ENCODE results near the gene CCDC51.
A peak's percentile ranks its signal among the peaks of the same experiment; 100 is the strongest.

The CCDC51 gene

DNA sequence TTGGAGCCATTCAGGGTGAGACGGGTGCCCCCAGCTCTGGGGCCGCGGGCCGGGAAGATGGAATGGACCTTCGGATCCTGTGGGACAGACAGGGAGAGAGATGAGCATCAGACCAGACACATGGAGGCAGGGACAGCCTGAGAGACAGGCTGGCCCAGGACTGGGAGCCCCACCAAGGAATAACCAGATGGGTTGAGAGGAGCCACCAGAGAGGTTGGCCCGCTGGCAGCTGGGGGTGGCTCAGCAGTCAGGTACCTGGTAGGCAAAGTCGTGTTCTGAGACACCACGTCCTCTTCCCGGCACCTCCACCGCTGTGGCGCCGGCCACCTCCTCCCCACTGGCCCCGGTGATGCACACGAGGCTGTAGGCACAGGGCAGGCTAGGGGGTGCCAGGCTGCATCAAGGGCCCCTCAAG lies 23.8 kb downstream of the CCDC51 start:
- in situ Hi-C loops (cut with HindIII; ENCODE audit: low sequenced_read_pairs) = no loop called here
- TF ChIP-seq, protein P1, sequence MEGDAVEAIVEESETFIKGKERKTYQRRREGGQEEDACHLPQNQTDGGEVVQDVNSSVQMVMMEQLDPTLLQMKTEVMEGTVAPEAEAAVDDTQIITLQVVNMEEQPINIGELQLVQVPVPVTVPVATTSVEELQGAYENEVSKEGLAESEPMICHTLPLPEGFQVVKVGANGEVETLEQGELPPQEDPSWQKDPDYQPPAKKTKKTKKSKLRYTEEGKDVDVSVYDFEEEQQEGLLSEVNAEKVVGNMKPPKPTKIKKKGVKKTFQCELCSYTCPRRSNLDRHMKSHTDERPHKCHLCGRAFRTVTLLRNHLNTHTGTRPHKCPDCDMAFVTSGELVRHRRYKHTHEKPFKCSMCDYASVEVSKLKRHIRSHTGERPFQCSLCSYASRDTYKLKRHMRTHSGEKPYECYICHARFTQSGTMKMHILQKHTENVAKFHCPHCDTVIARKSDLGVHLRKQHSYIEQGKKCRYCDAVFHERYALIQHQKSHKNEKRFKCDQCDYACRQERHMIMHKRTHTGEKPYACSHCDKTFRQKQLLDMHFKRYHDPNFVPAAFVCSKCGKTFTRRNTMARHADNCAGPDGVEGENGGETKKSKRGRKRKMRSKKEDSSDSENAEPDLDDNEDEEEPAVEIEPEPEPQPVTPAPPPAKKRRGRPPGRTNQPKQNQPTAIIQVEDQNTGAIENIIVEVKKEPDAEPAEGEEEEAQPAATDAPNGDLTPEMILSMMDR (IDR thresholded peaks at IDR 0.05; ENCODE audit: low read depth, low read length) = no peak
- H3K4me3 ChIP-seq (ENCODE audit: low read depth, low read length) = no peak overlapping the region
- no peak for DNase-seq (ENCODE audit: low read depth, low spot score)

DNA sequence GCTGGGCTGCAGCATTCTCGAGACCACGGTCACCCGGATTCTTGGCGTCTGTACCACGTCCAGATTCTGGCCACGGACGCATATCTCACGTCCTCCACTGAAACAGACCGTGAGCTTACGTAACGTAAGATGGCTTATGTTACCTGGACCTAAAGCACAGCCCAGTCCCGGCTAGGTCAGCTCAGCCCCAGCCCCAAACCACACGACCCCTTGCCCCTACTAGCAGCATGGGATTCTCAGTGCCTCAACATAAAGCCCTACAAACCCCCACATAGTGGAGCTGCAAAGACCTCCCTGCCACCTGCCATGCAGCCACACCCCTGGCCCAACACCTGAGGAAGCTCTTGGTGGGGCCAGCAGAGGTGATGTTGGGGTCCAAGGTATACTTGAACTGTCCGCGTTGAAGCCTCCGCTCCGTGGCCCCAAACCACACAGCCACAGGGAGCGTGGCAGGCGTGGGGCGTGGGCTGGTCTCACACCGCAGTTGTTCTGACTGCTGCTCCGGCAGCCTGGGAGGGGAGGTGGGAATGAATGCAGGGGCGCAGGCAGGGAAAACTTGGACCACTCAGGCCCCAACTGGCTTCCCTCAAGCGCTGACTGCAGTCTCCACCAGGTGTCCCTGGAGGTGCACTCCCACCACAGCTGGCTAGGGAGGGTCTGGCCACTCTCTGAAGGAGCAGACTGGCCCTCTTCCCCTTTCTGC lies 24.5 kb downstream of the CCDC51 start:
- in situ Hi-C loops (cut with HindIII; ENCODE audit: low sequenced_read_pairs) = no loop called here
- TF ChIP-seq, protein P1 (IDR thresholded peaks at IDR 0.05; ENCODE audit: low read depth, low read length) = peak; percentile 16
- DNase-seq (ENCODE audit: low read depth, low spot score) = no peak
- H3K4me3 ChIP-seq (ENCODE audit: low read depth, low read length) = no peak overlapping the region

DNA sequence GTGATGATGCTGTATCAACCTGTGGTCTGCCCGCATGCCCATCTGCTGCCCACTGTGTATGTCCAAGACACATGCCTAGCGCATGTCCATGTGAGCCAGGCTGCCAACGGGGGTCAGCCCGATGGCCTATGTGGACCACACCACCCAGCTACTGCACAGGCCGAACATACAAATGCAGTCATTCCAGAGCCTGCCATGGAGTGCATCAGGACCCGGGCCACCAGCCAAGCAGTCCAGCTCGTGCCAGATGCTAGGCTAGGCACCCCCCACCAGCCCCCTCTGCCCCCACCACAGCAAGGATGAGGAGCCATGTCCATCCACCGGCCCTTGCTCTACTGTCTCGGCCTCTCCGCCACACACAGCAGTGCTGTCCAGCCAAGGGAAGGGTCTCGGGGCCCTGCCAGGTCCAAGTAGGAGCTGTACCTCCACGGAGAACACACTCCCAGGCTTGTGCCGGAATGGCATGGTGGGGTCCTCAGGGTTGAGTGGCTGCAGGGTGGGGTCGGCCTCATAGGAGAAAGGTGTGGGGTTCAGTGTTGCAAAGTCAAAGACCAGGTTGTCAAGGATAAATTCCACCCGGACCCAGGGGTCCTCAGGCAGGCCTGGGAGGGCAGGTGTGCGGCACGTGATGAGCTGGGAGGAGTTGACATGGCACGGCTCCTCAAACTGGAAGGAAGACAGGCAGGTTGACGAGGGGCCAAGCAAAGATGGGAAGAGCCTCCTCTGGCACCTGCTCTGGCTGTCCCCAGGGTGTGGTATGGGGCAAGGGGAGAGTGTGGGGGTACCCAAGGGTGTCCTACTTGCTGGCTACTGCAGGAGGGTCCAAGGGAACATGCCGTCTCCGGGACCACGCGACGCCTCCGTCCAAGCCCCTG lies 25.3 kb downstream of the CCDC51 start:
- H3K4me3 ChIP-seq (ENCODE audit: low read depth, low read length) = no peak overlapping the region
- in situ Hi-C loops (cut with HindIII; ENCODE audit: low sequenced_read_pairs) = no loop called here
- no peak for DNase-seq (ENCODE audit: low read depth, low spot score)
- TF ChIP-seq, protein P1 (IDR thresholded peaks at IDR 0.05; ENCODE audit: low read depth, low read length) = no peak

DNA sequence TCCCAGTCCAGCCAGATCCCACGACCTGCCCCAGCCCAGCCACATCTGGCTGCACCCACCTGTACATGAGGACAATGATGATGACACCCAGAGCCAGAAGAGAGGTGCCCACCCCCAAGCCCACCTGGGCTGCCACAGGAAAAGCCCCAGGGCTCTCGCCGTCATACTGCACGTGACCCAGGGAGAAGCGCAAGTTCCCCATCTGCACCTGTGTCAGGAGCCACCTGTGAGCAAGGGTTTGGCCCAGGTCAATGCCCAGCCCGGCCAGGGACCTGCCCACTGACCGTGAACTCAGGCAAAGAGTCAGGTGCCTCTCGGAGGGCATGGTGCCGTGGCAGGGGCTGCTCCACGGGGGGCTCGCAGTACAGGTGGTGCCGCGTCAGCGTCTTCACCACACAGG lies 26.3 kb downstream of the CCDC51 start:
- TF ChIP-seq, protein P1 (IDR thresholded peaks at IDR 0.05; ENCODE audit: low read depth, low read length) = no peak
- in situ Hi-C loops (cut with HindIII; ENCODE audit: low sequenced_read_pairs) = no loop called here
- no peak for DNase-seq (ENCODE audit: low read depth, low spot score)
- no peak overlapping the region for H3K4me3 ChIP-seq (ENCODE audit: low read depth, low read length)

DNA sequence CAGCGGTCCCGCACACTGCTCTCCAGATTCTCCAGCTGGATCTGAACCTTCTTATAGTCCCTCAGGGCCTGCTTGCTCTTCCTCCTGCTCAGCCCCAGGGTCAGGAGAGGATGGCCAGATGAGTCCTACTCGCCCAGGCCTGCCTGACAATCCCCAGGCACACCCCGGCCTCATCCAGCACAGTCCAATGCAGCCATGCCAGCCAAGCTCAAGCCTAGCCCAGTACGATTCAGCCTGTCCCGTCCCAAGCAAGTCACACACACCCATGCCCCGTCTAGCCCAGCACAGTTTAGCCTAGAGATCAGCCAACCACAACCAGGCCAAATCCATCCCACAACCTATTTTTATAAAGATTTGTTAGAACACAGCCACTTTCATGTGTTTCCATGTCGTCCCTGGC lies 26.8 kb downstream of the CCDC51 start:
- DNase-seq (ENCODE audit: low read depth, low spot score) = no peak
- in situ Hi-C loops (cut with HindIII; ENCODE audit: low sequenced_read_pairs) = no loop called here
- no peak overlapping the region for H3K4me3 ChIP-seq (ENCODE audit: low read depth, low read length)
- TF ChIP-seq, protein P1 (IDR thresholded peaks at IDR 0.05; ENCODE audit: low read depth, low read length) = no peak

DNA sequence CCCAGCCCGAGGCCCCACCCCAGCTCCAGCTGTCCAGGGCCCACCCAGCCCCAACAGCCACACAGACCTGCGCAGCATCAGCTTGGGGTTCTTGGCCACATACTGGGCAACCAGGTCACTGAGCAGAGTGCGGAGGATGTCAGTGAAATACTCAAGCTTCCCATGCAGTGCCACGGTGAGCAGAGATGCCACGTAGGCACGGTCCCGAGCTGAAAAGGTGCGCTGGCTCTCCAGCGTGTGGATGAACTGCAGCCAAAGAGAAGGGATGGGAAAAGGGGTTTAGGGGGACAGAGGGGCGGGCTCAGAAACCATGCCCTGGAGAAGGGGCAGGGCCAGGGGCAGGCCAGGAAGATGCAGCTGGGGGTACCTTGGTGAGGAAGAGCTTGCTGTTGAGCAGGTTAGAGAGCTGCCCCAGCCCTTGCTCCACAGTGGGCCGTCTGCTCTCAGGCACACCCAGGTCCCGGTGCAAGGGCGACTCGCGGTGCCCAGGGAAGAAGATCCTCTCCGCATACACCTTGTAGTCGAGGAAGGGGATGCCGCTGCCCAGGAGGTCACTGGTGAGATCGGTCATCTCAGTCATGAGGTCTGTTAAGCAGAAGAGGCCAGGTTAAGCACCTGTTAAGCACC lies 27.4 kb downstream of the CCDC51 start:
- in situ Hi-C loops (cut with HindIII; ENCODE audit: low sequenced_read_pairs) = no loop called here
- DNase-seq (ENCODE audit: low read depth, low spot score) = no peak
- TF ChIP-seq, protein P1 (IDR thresholded peaks at IDR 0.05; ENCODE audit: low read depth, low read length) = no peak
- no peak overlapping the region for H3K4me3 ChIP-seq (ENCODE audit: low read depth, low read length)
